CD4-positive, alpha-beta T cell (primary cell): ENCODE data around the gene LPGAT1. TPM values are rescaled to one million over a fixed set of nuclear protein-coding genes. Genes with fewer than 3 reads are reported as not detected.

Source experiments
- ATAC-seq: fragments of 200-7000 bp; cut with Tn5 transposase; one replicate; pipeline ENCODE4 v1.10.0; 2022; ENCODE audit warnings: mild to moderate bottlenecking; ENCODE audit not compliant: poor library complexity
- CTCF ChIA-PET: fragments of 350-600 bp; sonication (Branson Sonifier 250); formaldehyde crosslinking; loops from one replicate; lab custom pipeline; 2021; ENCODE audit warnings: antibody characterized with exemption, inconsistent platforms; lab: Charles Lee
- POLR2A ChIA-PET: fragments of 350-600 bp; sonication (Branson Sonifier 250); formaldehyde crosslinking; loops from one replicate; lab custom pipeline; 2021; ENCODE audit warnings: antibody characterized with exemption, inconsistent platforms; lab: Charles Lee
- DNase-seq, 14 experiments: peaks; one replicate each; pipeline ENCODE4 v3.0.0-alpha.2; 2013 to 2020; ENCODE audit warnings: mixed read lengths in 2 of 14
- H3K27ac ChIP-seq, 2 donors: one replicate each; pipeline versions ENCODE4 v1.5.1 to v1.7.0; 2013; ENCODE audit warnings: low read length in 2 of 2, low read depth in 1 of 2, mild to moderate bottlenecking in 1 of 2
- H3K27me3 ChIP-seq, 2 experiments: 1 replicate in 1 of 2; 2 replicates in 1 of 2; pipeline versions ENCODE4 v1.6.1 to v1.7.0; 2013; ENCODE audit warnings: low read length in 2 of 2, control low read depth in 1 of 2, mild to moderate bottlenecking in 1 of 2, moderate library complexity in 1 of 2; ENCODE audit not compliant: insufficient read depth in 2 of 2, control insufficient read depth in 1 of 2
- H3K36me3 ChIP-seq: one replicate; pipeline ENCODE4 v1.6.1; 2013; ENCODE audit warnings: low read length, control low read depth; ENCODE audit not compliant: insufficient read depth
- H3K4me1 ChIP-seq: one replicate; pipeline ENCODE4 v1.6.1; 2013; ENCODE audit warnings: low read length, control low read depth; ENCODE audit not compliant: insufficient read depth
- H3K4me3 ChIP-seq: one replicate; pipeline ENCODE4 v1.5.1; 2013; ENCODE audit warnings: mild to moderate bottlenecking, low read length, moderate library complexity
- H3K9me3 ChIP-seq, 2 experiments: 1 replicate in 1 of 2; 2 replicates in 1 of 2; pipeline versions ENCODE4 v1.6.1 to v1.7.0; 2013; ENCODE audit warnings: low read length in 2 of 2, mild to moderate bottlenecking in 2 of 2, control low read depth in 1 of 2, moderate library complexity in 1 of 2; ENCODE audit not compliant: control insufficient read depth in 1 of 2, insufficient read depth in 1 of 2
- H3K27ac Mint-ChIP-seq: one replicate; pipeline ENCODE4 v1.8.0; 2020; ENCODE audit warnings: mixed read lengths
- H3K27me3 Mint-ChIP-seq: one replicate; pipeline ENCODE4 v1.8.0; 2021; ENCODE audit warnings: mixed read lengths
- H3K36me3 Mint-ChIP-seq: one replicate; pipeline ENCODE4 v1.8.0; 2021; ENCODE audit warnings: low read depth, mixed read lengths
- H3K4me1 Mint-ChIP-seq: one replicate; pipeline ENCODE4 v1.8.0; 2021; ENCODE audit warnings: low read depth, mixed read lengths
- H3K4me3 Mint-ChIP-seq: one replicate; pipeline ENCODE4 v1.8.0; 2020; ENCODE audit warnings: mild to moderate bottlenecking, mixed read lengths
- H3K9me3 Mint-ChIP-seq: one replicate; pipeline ENCODE4 v1.8.0; 2020; ENCODE audit warnings: mixed read lengths
- CTCF ChIP-seq: fragments of 200-600 bp; IDR thresholded peaks from one replicate; pipeline ENCODE4 v1.8.0; 2022; ENCODE audit warnings: antibody characterized with exemption, mild to moderate bottlenecking
- intact Hi-C, 2 experiments: fragments of 100-400 bp; cut with DNase I in 1 of 2; cut with micrococcal nuclease in 1 of 2; formaldehyde crosslinking; loops; one replicate each; pipeline versions ENCODE4 v1.15.1 to v1.9.0; 2023 to 2025; cut with DNase I, micrococcal nuclease
- total RNA-seq, 174 experiments: library from RNA in 2 of 174; stranded (reverse) in 2 of 174; gene quantifications; one replicate each; pipeline ENCODE4 v1.2.3 and lab custom pipeline; 2021 to 2026

The LPGAT1 gene
- total RNA-seq, 2 experiments from 2014 or later, result 14.0 to 14.4 TPM

GRCh38 chr1:211752951-211753486 is 77.5 kb downstream of the LPGAT1 start:
- Mint-ChIP-seq H3K4me1 (no peaks in the 10 kb centered on the region), H3K36me3 (peaks cover 33% of the 10 kb centered on the region), H3K9me3 (no peaks in the 10 kb centered on the region), H3K27me3 (no peaks in the 10 kb centered on the region), H3K27ac (no peak overlapping the region), H3K4me3 (no peak overlapping the region)
- Histone ChIP-seq H3K36me3 (peaks cover 13% of the 10 kb centered on the region), H3K27me3 (no peaks in the 10 kb centered on the region), H3K4me1 (no peaks in the 10 kb centered on the region), H3K9me3 (no peaks in the 10 kb centered on the region), H3K27ac (no peak overlapping the region), H3K4me3 (no peak overlapping the region)
- ATAC-seq (no peak), DNase-seq (no peak)
- CTCF ChIA-PET, result interaction anchor here (1.7 kb wide), 1 partner anchor 33 kb away, joined by 3 read pairs; no protein-coding TSS in a partner anchor
- intact Hi-C loops, result no loop called here
- TF ChIP-seq CTCF, result no peak
- POLR2A ChIA-PET, result no interaction called here

GRCh38 chr1:211752317-211752716 is 78.2 kb downstream of the LPGAT1 start:
- no peak for TF ChIP-seq CTCF
- intact Hi-C loops, result no loop called here
- Histone ChIP-seq H3K4me3 (no peak overlapping the region), H3K9me3 (no peaks in the 10 kb centered on the region), H3K4me1 (no peaks in the 10 kb centered on the region), H3K27ac (no peak overlapping the region), H3K27me3 (no peaks in the 10 kb centered on the region), H3K36me3 (peaks cover 18% of the 10 kb centered on the region)
- Mint-ChIP-seq H3K9me3 (no peaks in the 10 kb centered on the region), H3K27ac (no peak overlapping the region), H3K36me3 (peaks cover 32% of the 10 kb centered on the region), H3K4me1 (no peaks in the 10 kb centered on the region), H3K27me3 (no peaks in the 10 kb centered on the region), H3K4me3 (no peak overlapping the region)
- ChIA-PET POLR2A (no interaction called here), CTCF (interaction anchor here (1.0 to 1.7 kb wide), 3 partner anchors 10 to 54 kb away, joined by 3 to 4 read pairs (median 3); no protein-coding TSS in a partner anchor)
- DNase-seq (no peak), ATAC-seq (no peak)

- H3K36me3 Mint-ChIP-seq, result peaks cover 30% of the 10 kb centered on the region
- H3K27ac Mint-ChIP-seq, result no peak overlapping the region
- ATAC-seq (no peak), DNase-seq (no peak)
- Histone ChIP-seq H3K4me1 (no peaks in the 10 kb centered on the region), H3K9me3 (no peaks in the 10 kb centered on the region), H3K27me3 (no peaks in the 10 kb centered on the region), H3K27ac (no peak overlapping the region), H3K4me3 (no peak overlapping the region), H3K36me3 (peaks cover 21% of the 10 kb centered on the region)
- no peaks in the 10 kb centered on the region for H3K4me1 Mint-ChIP-seq
- no peaks in the 10 kb centered on the region for H3K9me3 Mint-ChIP-seq
- H3K4me3 Mint-ChIP-seq, result no peak overlapping the region
- CTCF ChIA-PET, result interaction anchor here (1.5 to 1.7 kb wide), 2 partner anchors 35 to 53 kb away, joined by 3 read pairs; no protein-coding TSS in a partner anchor
- intact Hi-C loops, result no loop called here
- H3K27me3 Mint-ChIP-seq, result no peaks in the 10 kb centered on the region
- POLR2A ChIA-PET, result no interaction called here
- TF ChIP-seq CTCF, result no peak
Measured at GRCh38 chr1:211751438-211751837, 79.1 kb downstream of the LPGAT1 start.
